Ectodermal cell (in vitro differentiated cells): ENCODE results near the gene FAM193B.
"Not testable (repeated sequence)": the region's sequence is repeated elsewhere in the genome, so short reads cannot be mapped to it uniquely, and the experiment has no call there.

ENCODE experiments used
- H3K27ac ChIP-seq: 2 replicates; pipeline ENCODE4 v1.7.0; 2013; ENCODE audit warnings: mild to moderate bottlenecking, low read depth, low read length; ENCODE audit not compliant: insufficient read depth, poor library complexity, severe bottlenecking
- H3K27me3 ChIP-seq: 2 replicates; pipeline ENCODE4 v1.7.0; 2013; ENCODE audit warnings: mild to moderate bottlenecking, low read length; ENCODE audit not compliant: insufficient read depth, control insufficient read depth, poor library complexity, severe bottlenecking
- H3K36me3 ChIP-seq: one replicate; pipeline ENCODE4 v1.7.0; 2013; ENCODE audit warnings: low read length; ENCODE audit not compliant: control insufficient read depth, insufficient read depth
- H3K4me1 ChIP-seq: one replicate; pipeline ENCODE4 v1.7.0; 2013; ENCODE audit warnings: low read length; ENCODE audit not compliant: control insufficient read depth, insufficient read depth
- H3K4me3 ChIP-seq: 2 replicates; pipeline ENCODE4 v1.7.0; 2013; ENCODE audit warnings: low read depth, low read length, control low read depth; ENCODE audit not compliant: insufficient read depth
- H3K9me3 ChIP-seq: 2 replicates; pipeline ENCODE4 v1.7.0; 2013; ENCODE audit warnings: mild to moderate bottlenecking, low read length, moderate library complexity; ENCODE audit not compliant: control insufficient read depth
- WGBS, 2 experiments: methylation state at CpG; one replicate each; pipeline ENCODE4 v1.1.7; 2013; ENCODE audit warnings: missing lambda C conversion rate in 2 of 2; 5-methylcytosine and 5-hydroxymethylcytosine counted together

Gene FAM193B

DNA sequence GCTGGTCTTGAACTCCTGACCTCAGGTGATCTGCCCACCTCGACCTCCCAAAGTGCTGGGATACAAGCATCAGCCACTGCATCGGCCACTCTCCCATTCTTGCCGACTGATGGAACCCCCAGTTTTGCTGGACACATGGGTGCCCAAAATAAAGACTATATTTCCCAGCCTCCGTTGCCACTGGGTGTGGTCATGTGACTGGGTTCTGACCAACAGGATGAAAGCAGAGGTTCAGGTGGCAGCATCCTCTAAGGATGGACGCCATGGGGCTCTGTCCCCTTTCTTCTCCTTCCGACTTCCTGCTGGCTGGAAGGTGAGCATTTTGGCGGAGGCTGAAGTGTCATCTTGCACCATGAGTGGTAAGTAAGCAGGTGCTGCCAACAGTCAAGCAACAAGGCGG is 67.2 kb downstream of the FAM193B start:
- peaks cover 56% of the 10 kb centered on the region for H3K36me3 ChIP-seq
- WGBS, 2 experiments = 94% methylated on average over 8 of the region's 8 CpGs

DNA sequence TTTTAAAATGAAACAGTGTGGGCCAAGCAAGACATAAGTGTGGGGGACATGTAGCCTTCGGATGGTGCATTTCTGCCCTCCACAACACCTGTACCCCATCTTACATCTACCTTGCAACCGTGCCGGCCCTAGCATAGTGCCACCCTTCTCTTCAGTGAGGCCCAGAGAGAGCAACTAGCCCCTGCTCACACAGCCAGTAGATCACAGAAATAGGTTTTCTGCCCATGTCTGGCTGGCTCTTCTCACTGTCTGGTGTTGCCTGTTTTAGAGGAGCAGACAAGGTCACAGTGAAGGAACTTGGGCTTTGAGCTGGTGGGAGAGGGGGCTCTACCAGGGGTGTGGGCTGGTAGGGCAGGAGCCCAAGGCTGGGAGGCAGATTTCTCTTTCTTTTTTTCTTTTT is 68.1 kb downstream of the FAM193B start:
- H3K27ac ChIP-seq = no peak overlapping the region
- H3K36me3 ChIP-seq = peaks cover 53% of the 10 kb centered on the region
- H3K4me1 ChIP-seq = peaks cover 3% of the 10 kb centered on the region
- WGBS, 2 experiments = 92 to 100% methylated on average over 3 of the region's 3 CpGs
- no peak overlapping the region for H3K4me3 ChIP-seq
- no peaks in the 10 kb centered on the region for H3K9me3 ChIP-seq
- H3K27me3 ChIP-seq = no peaks in the 10 kb centered on the region

More for the DNA sequence above, 67.2 kb downstream of the FAM193B start:
- Histone ChIP-seq H3K27ac (no peak overlapping the region), H3K27me3 (no peaks in the 10 kb centered on the region), H3K9me3 (no peaks in the 10 kb centered on the region), H3K4me1 (peaks cover 4% of the 10 kb centered on the region), H3K4me3 (no peak overlapping the region)

DNA sequence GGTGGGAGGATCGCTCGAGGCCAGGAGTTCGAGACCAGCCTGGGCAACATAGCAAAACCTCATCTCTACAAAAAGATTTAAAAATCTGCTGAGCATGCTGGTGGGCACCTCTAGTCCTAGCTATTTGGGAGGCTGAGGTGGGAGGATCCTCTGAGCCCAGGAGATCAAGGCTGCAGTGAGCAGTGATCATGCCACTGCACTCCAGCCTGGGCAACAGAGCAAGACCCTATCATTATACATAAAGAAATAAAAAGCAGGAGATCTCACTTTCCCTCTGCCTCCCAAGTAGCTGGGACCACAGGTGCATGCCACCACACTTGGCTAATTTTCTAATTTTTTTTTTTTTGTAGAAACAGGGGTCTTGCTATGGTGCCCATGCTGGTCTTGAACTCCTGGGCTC is 68.6 kb downstream of the FAM193B start:
- H3K36me3 ChIP-seq = peaks cover 53% of the 10 kb centered on the region
- H3K9me3 ChIP-seq, H3K4me3 ChIP-seq, H3K27ac ChIP-seq, H3K27me3 ChIP-seq, H3K4me1 ChIP-seq: not testable (repeated sequence)
- WGBS, 2 experiments = 97 to 98% methylated on average over 3 of the region's 3 CpGs

DNA sequence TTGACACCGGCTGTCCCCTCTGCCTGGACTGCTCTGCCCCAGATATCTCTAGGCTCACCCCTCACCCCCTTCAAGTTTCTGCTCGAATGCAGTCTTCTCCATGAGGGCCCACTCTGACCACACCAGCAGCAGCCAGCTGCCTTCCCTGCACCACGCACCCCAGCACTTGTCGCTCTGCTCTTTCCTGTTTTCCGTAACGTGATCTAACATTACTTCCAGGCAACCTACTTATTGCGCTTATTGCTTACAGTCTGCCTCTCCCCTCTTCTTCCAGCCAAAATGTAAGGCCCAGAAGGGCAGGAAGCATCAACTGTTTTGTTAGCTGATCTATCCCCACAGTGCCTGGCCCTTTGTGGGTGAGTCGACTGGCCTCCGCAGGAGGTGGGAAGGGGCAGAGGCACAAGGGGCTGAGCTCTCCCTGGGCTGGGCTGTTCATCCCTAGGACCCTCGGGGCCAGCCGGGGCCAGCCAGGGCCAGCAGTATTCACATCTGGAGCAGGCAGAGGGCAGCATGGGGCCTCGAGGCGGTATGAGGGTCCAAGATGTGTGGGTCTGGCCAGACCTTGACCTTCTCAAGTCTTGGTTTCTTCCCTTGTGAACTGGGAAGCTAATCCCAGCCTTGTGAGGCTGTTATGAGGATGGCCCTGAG is 69.3 kb downstream of the FAM193B start:
- H3K4me3 ChIP-seq = no peak overlapping the region
- no peak overlapping the region for H3K27ac ChIP-seq
- no peaks in the 10 kb centered on the region for H3K9me3 ChIP-seq
- 80 to 82% methylated on average over 13 of the region's 13 CpGs for WGBS, 2 experiments
- H3K27me3 ChIP-seq = no peaks in the 10 kb centered on the region
- peaks cover 48% of the 10 kb centered on the region for H3K36me3 ChIP-seq
- no peaks in the 10 kb centered on the region for H3K4me1 ChIP-seq

DNA sequence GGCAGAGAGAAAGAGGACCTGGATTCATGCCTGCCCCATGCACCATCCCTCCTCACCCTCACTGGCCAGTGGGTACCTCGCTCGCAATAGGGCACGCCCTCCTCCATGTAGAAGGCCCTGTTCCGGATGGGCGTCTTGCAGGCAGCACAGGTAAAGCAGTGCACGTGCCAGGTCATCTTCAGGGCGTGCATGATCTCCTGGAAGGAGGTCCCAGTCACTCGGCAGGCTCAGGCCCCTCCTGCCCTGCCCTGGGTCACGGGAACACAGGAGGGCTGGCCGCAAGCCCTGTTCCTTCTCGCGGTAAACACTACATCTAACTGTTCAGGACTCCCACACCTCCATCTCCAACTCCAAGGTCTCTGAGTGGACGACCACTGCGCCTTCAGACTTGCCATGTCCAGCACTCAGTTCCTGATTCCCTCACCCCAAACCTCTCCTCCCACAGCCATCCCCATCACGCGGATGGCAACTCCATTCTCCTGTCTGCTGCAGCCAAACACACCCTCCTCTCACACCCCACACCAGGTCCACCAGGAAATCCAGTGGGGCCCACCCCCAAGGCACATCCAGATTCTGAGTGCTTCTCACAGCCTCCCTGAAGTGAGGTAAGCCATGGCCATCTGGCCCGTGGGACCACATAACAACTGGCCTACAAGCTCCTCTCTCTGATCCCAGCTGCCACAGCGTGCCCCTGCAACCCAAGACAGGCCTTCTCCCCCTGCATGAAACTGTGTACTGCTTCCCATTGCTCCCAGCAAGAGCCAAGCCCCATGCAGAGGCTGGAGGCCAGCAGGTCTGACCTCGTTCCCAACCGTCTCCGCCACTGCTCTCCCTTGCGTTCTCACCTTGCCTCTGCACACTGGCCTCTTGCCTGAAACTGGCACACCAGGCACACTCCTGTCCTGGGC is 70.1 kb downstream of the FAM193B start:
- Histone ChIP-seq H3K4me1 (no peaks in the 10 kb centered on the region), H3K27ac (no peak overlapping the region), H3K4me3 (no peak overlapping the region), H3K9me3 (no peaks in the 10 kb centered on the region), H3K36me3 (peaks cover 40% of the 10 kb centered on the region), H3K27me3 (no peaks in the 10 kb centered on the region)
- 95% methylated on average over 22 of the region's 22 CpGs for WGBS, 2 experiments

DNA sequence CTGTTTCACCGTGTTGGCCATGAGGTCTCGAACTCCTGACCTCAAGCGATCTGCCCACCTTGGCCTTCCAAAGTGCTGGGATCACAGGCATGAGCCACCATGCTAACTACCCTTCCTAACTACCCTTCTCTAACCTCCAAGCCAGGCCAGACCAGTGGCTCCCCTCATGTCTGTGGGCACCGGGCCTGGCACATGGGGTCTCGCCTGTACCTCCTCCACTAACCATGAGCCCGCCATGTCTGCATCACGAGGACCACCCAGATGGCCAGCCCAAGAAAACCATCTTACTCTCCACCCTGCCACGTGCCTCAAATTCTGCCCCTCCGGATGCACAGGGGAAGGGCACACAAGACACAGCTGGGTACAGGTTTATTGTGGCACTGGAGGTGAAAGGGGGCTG is 71.3 kb downstream of the FAM193B start:
- Histone ChIP-seq H3K27me3 (no peaks in the 10 kb centered on the region), H3K4me1 (no peaks in the 10 kb centered on the region), H3K36me3 (peaks cover 29% of the 10 kb centered on the region), H3K9me3 (no peaks in the 10 kb centered on the region), H3K4me3 (no peak overlapping the region), H3K27ac (no peak overlapping the region)
- 96 to 97% methylated on average over 9 of the region's 9 CpGs for WGBS, 2 experiments

DNA sequence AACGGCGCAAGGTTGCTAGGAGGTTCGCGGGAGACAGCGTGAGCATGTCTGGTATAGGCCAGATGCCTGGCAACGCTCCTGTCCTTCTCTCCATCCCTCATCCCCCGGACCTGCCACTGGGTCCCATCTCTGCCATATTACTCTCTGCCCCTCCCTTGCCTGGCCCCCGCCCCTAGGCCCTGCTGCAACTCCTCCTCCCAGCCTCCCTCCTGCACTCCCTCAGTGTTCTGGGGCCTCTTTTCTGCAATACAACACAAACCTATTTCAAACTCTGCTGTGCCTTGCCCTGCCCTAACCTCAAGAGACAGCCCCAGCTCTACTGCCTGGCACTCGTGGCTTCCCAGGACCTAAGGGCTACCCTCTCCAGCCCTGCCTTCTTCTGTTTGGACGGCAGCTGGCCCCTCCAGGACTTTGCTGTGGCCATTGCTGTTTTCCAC is 72.0 kb downstream of the FAM193B start:
- Histone ChIP-seq H3K4me1 (no peaks in the 10 kb centered on the region), H3K27ac (no peak overlapping the region), H3K36me3 (peaks cover 22% of the 10 kb centered on the region), H3K9me3 (no peaks in the 10 kb centered on the region), H3K4me3 (no peak overlapping the region), H3K27me3 (no peaks in the 10 kb centered on the region)
- 91 to 94% methylated on average over 10 of the region's 10 CpGs for WGBS, 2 experiments

DNA sequence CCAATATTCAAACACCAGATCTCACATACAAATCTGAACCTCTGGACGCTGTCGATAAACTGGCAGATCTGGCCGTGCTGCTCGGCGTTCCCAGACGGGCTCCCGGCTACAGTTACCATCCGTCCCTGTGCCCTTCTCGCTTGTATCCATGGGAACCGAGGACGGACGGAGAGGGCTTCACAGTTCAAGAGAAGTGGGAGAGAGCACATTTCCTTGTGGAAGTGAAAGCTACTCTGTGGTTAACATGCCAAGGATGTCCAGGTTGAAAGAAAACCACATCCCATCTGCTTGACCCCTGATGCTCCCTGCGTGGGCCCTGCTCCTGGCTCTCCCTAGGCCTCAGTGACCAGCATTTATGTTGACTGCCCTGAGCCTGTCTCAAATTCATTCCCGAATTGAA is 74.6 kb downstream of the FAM193B start:
- no peaks in the 10 kb centered on the region for H3K27me3 ChIP-seq
- peaks cover 10% of the 10 kb centered on the region for H3K36me3 ChIP-seq
- peaks cover 4% of the 10 kb centered on the region for H3K4me1 ChIP-seq
- peak overlapping the region; percentile 67 for H3K27ac ChIP-seq
- H3K9me3 ChIP-seq = no peaks in the 10 kb centered on the region
- WGBS, 2 experiments = 92 to 94% methylated on average over 14 of the region's 14 CpGs
- H3K4me3 ChIP-seq = no peak overlapping the region

DNA sequence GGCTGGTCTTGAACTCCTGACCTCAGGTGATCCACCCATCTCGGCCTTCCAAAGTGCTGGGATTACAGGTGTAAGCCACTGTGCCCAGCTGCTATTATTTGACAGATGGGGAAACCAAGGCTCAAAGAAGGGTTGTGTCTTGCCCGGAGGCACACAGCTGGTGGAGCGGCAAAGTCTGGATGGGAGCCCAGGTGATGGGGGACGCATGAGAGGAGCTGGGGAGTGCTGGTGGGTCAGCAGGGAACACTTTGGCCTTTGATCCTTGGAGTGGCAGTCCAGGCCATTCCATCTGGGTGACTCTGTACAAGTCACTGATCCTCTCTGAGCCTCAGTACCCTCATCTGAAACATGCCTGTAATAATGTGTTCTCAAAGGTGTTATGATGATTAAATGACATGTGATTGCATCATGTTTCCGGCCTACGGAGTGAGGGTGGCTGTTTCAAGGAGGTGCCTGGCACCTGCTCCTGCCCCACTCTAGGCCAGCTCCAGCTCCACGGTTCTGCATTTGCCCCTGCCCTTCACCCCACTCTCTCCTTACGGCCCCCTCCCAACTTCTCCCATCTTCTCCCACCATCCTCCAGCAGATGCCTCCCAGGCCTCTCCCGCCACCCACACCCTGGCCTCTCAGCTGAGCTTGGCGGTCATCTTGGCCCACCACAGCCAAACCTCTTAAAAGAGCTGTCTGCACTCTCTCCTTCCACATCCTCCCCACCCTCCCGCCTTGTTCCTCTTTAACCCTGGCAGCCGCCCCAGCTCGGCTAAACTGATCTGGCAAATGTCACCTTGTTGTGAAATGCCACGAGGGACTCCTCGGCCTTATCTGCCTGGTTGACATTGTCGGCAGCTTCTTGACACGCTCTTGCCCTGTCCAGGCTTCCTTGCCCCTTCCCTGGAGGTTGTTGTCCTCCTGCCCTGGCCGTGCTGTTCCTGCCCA is 75.4 kb downstream of the FAM193B start:
- Histone ChIP-seq H3K27me3 (no peaks in the 10 kb centered on the region), H3K27ac (no peak overlapping the region), H3K9me3 (no peaks in the 10 kb centered on the region), H3K36me3 (peaks cover 6% of the 10 kb centered on the region), H3K4me1 (peaks cover 9% of the 10 kb centered on the region), H3K4me3 (no peak overlapping the region)
- 87 to 89% methylated on average over 18 of the region's 18 CpGs for WGBS, 2 experiments
